Left ventricle myocardium inferior (tissue), 1 donor: ENCODE results near the gene DCLK1. TPM values are rescaled to one million over a fixed set of nuclear protein-coding genes. Genes with fewer than 3 reads are reported as not detected.

Source experiments
- DNase-seq: peaks from one replicate; pipeline ENCODE4 v3.0.0-alpha.2; 2020
- H3K27ac ChIP-seq: fragments of 200-600 bp; replicated peaks from 2 replicates; pipeline ENCODE4 v1.8.0; 2021
- H3K27me3 ChIP-seq: fragments of 200-600 bp; 2 replicates; pipeline ENCODE4 v1.8.0; 2021; ENCODE audit warnings: low read depth
- H3K36me3 ChIP-seq: fragments of 200-600 bp; 2 replicates; pipeline ENCODE4 v1.8.0; 2021
- H3K4me1 ChIP-seq: fragments of 200-600 bp; 2 replicates; pipeline ENCODE4 v1.8.0; 2021
- H3K4me3 ChIP-seq: fragments of 200-600 bp; 2 replicates; pipeline ENCODE4 v1.8.0; 2021; ENCODE audit warnings: mild to moderate bottlenecking, moderate library complexity
- H3K9me3 ChIP-seq: fragments of 200-600 bp; replicated peaks from 2 replicates; pipeline ENCODE4 v1.8.0; 2021
- intact Hi-C: fragments of 100-400 bp; cut with micrococcal nuclease; formaldehyde crosslinking; loops from one replicate; pipeline ENCODE4 v1.11.0; 2022
- total RNA-seq: library from RNA; stranded (reverse); fragmentation: NEBNext Ultra II Directional; extraction: Animal tissue kit (Norgen Biotek cat#: 25700); gene quantifications from one replicate; pipeline ENCODE4 v1.2.1, GENCODE V29; 2021
- TF ChIP-seq, protein P1 (sequence below): fragments of 200-600 bp; IDR thresholded peaks from 2 replicates; pipeline ENCODE4 v1.8.0; 2021; ENCODE audit warnings: antibody characterized with exemption, mild to moderate bottlenecking, borderline replicate concordance
- donor health status: DM: no; HTN: yes; CAD: no; lungs with severe emphysema.

The DCLK1 gene
- total RNA-seq, 1 donor from 2014 or later: 8.4 TPM

GRCh38 chr13:35789335-35790165, 341.6 kb downstream of the DCLK1 start:
- no peaks in the 10 kb centered on the region for H3K9me3 ChIP-seq
- no peak overlapping the region for H3K27ac ChIP-seq
- TF ChIP-seq, protein P1, sequence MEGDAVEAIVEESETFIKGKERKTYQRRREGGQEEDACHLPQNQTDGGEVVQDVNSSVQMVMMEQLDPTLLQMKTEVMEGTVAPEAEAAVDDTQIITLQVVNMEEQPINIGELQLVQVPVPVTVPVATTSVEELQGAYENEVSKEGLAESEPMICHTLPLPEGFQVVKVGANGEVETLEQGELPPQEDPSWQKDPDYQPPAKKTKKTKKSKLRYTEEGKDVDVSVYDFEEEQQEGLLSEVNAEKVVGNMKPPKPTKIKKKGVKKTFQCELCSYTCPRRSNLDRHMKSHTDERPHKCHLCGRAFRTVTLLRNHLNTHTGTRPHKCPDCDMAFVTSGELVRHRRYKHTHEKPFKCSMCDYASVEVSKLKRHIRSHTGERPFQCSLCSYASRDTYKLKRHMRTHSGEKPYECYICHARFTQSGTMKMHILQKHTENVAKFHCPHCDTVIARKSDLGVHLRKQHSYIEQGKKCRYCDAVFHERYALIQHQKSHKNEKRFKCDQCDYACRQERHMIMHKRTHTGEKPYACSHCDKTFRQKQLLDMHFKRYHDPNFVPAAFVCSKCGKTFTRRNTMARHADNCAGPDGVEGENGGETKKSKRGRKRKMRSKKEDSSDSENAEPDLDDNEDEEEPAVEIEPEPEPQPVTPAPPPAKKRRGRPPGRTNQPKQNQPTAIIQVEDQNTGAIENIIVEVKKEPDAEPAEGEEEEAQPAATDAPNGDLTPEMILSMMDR: peak; percentile 70
- peaks cover 9% of the 10 kb centered on the region for H3K4me1 ChIP-seq
- H3K36me3 ChIP-seq: no peaks in the 10 kb centered on the region
- H3K4me3 ChIP-seq: no peak overlapping the region
- DNase-seq: no peak
- no peaks in the 10 kb centered on the region for H3K27me3 ChIP-seq
- intact Hi-C loops: loop anchor here (10.0 kb wide), 1 partner anchor 155 kb away; no protein-coding TSS in a partner anchor

- intact Hi-C loops: loop anchor here (10.0 kb wide), 1 partner anchor 153 kb away; no protein-coding TSS in a partner anchor
- TF ChIP-seq, protein P1: no peak
These were observed 343.2 kb downstream of the DCLK1 start for GRCh38 chr13:35787937-35788336.

GRCh38 chr13:35785576-35786303, 345.4 kb downstream of the DCLK1 start:
- Histone ChIP-seq H3K27me3 (no peaks in the 10 kb centered on the region), H3K9me3 (no peaks in the 10 kb centered on the region), H3K4me3 (no peak overlapping the region), H3K4me1 (no peaks in the 10 kb centered on the region), H3K36me3 (no peaks in the 10 kb centered on the region), H3K27ac (no peak overlapping the region)
- TF ChIP-seq, protein P1: no peak
- DNase-seq: no peak
- intact Hi-C loops: loop anchor here (10.0 kb wide), 1 partner anchor 151 kb away; no protein-coding TSS in a partner anchor

More at GRCh38 chr13:35787937-35788336, 343.2 kb downstream of the DCLK1 start:
- H3K9me3 ChIP-seq: no peaks in the 10 kb centered on the region
- no peak for DNase-seq
- H3K4me1 ChIP-seq: no peaks in the 10 kb centered on the region
- no peak overlapping the region for H3K27ac ChIP-seq
- no peaks in the 10 kb centered on the region for H3K36me3 ChIP-seq
- no peaks in the 10 kb centered on the region for H3K27me3 ChIP-seq
- H3K4me3 ChIP-seq: no peak overlapping the region

- intact Hi-C loops: loop anchor here (10.0 kb wide), 1 partner anchor 150 kb away; no protein-coding TSS in a partner anchor
- Histone ChIP-seq H3K4me3 (no peak overlapping the region), H3K4me1 (no peaks in the 10 kb centered on the region), H3K27ac (no peak overlapping the region), H3K27me3 (no peaks in the 10 kb centered on the region), H3K36me3 (no peaks in the 10 kb centered on the region), H3K9me3 (no peaks in the 10 kb centered on the region)
- no peak for DNase-seq
- TF ChIP-seq, protein P1: no peak
These were observed 346.8 kb downstream of the DCLK1 start for GRCh38 chr13:35784286-35784951.

- H3K27ac ChIP-seq: no peak overlapping the region
- H3K4me3 ChIP-seq: no peak overlapping the region
- no peaks in the 10 kb centered on the region for H3K27me3 ChIP-seq
- no peak for DNase-seq
- TF ChIP-seq, protein P1: no peak
- no peaks in the 10 kb centered on the region for H3K9me3 ChIP-seq
- intact Hi-C loops: loop anchor here (10.0 kb wide), 1 partner anchor 148 kb away; no protein-coding TSS in a partner anchor
- no peaks in the 10 kb centered on the region for H3K36me3 ChIP-seq
- H3K4me1 ChIP-seq: no peaks in the 10 kb centered on the region
These were observed 348.4 kb downstream of the DCLK1 start for GRCh38 chr13:35782793-35783192.
